COLO668 (cell line): Measurements from ENCODE around the gene THEM5.
A peak's percentile ranks its signal among the peaks of the same experiment; 100 is the strongest.
"Not testable (repeated sequence)": the region's sequence is repeated elsewhere in the genome, so short reads cannot be mapped to it uniquely, and the experiment has no call there.

ENCODE experiments used
- DNase-seq: peaks from one replicate; lab custom pipeline; 2025; ENCODE audit not compliant: unreplicated experiment; lab: John Stamatoyannopoulos, UW

Gene THEM5

GRCh38 chr1:151853411-151853943, at the start of gene THEM5:
Gene THEM5 (minus strand): TSS chr1:151853712. CDS start chr1:151853565, 147 bp downstream.
- no peak for DNase-seq

- DNase-seq = no peak
Observed at GRCh38 chr1:151902858-151903257, 49.3 kb upstream of the THEM5 start.

- DNase-seq = not testable (repeated sequence)
Observed at GRCh38 chr1:151900804-151901203, 47.3 kb upstream of the THEM5 start.

- peak; percentile 8 for DNase-seq
Observed at GRCh38 chr1:151898519-151898991, 45.0 kb upstream of the THEM5 start.

GRCh38 chr1:151897991-151898431, 44.5 kb upstream of the THEM5 start:
- no peak for DNase-seq

GRCh38 chr1:151893176-151893924, 39.8 kb upstream of the THEM5 start:
- DNase-seq = no peak

GRCh38 chr1:151892190-151892589, 38.7 kb upstream of the THEM5 start:
- no peak for DNase-seq

- no peak for DNase-seq
Observed at GRCh38 chr1:151891512-151891911, 38.0 kb upstream of the THEM5 start.

GRCh38 chr1:151888972-151889570, 35.6 kb upstream of the THEM5 start:
- DNase-seq = no peak

- no peak for DNase-seq
Observed at GRCh38 chr1:151887028-151887427, 33.5 kb upstream of the THEM5 start.

GRCh38 chr1:151885479-151885878, 32.0 kb upstream of the THEM5 start:
- DNase-seq = no peak

- not testable (repeated sequence) for DNase-seq
Observed at GRCh38 chr1:151884879-151885278, 31.4 kb upstream of the THEM5 start.

- not testable (repeated sequence) for DNase-seq
Observed at GRCh38 chr1:151884445-151884844, 30.9 kb upstream of the THEM5 start.

GRCh38 chr1:151883898-151884297, 30.4 kb upstream of the THEM5 start:
- not testable (repeated sequence) for DNase-seq

- DNase-seq = not testable (repeated sequence)
Observed at GRCh38 chr1:151882918-151883317, 29.4 kb upstream of the THEM5 start.

GRCh38 chr1:151882466-151882865, 29.0 kb upstream of the THEM5 start:
- DNase-seq = no peak

GRCh38 chr1:151881479-151881878, 28.0 kb upstream of the THEM5 start:
- DNase-seq = no peak

- DNase-seq = no peak
Observed at GRCh38 chr1:151875419-151876097, 22.0 kb upstream of the THEM5 start.

- DNase-seq = not testable (repeated sequence)
Observed at GRCh38 chr1:151872776-151873175, 19.3 kb upstream of the THEM5 start.

GRCh38 chr1:151871284-151872030, 17.9 kb upstream of the THEM5 start:
- no peak for DNase-seq

- DNase-seq = no peak
Observed at GRCh38 chr1:151868486-151868885, 15.0 kb upstream of the THEM5 start.
